T-cell (primary cell): ENCODE results near the gene MIGA2. TPM values are rescaled to one million over a fixed set of nuclear protein-coding genes. Genes with fewer than 3 reads are reported as not detected.

Experiments used
- ATAC-seq, 4 experiments: fragments of 200-7000 bp in 3 of 4; fragments of 150-1000 bp in 1 of 4; cut with Tn5 transposase; replicated peaks in 1 of 4; 1 replicate in 3 of 4; 2 replicates in 1 of 4; pipeline ENCODE4 v1.10.0; 2021; ENCODE audit warnings: moderate library complexity in 3 of 4, mild to moderate bottlenecking in 2 of 4, moderate number of reproducible peaks in 1 of 4
- CTCF ChIA-PET, 2 donors: fragments of 300-600 bp; sonication (Branson Sonifier 250); formaldehyde crosslinking; loops; one replicate each; lab custom pipeline; 2022; ENCODE audit warnings: antibody characterized with exemption in 2 of 2; lab: Charles Lee
- POLR2A ChIA-PET, 2 donors: fragments of 300-600 bp; sonication (Branson Sonifier 250); formaldehyde crosslinking; loops; one replicate each; lab custom pipeline; 2022; ENCODE audit warnings: antibody characterized with exemption in 2 of 2; lab: Charles Lee
- DNase-seq, 35 experiments: peaks; one replicate each; pipeline versions ENCODE4 v3.0.0 to v3.0.0-alpha.2; 2013 to 2023
- H3K27ac ChIP-seq: one replicate; pipeline ENCODE4 v1.5.1; 2013; ENCODE audit warnings: low read length
- H3K27me3 ChIP-seq, 2 experiments: replicated peaks in 1 of 2; 1 replicate in 1 of 2; 2 replicates in 1 of 2; pipeline versions ENCODE4 v1.6.1 to v1.7.0; 2013; ENCODE audit warnings: low read length in 1 of 2, mixed read lengths in 1 of 2; ENCODE audit not compliant: control insufficient read depth in 2 of 2, insufficient read depth in 2 of 2; ENCODE audit errors: extremely low read depth in 1 of 2
- H3K36me3 ChIP-seq, 2 donors: 1 replicate in 1 of 2; 2 replicates in 1 of 2; pipeline versions ENCODE4 v1.6.1 to v1.7.0; 2013; ENCODE audit warnings: low read length in 1 of 2; ENCODE audit not compliant: control insufficient read depth in 2 of 2, insufficient read depth in 1 of 2; ENCODE audit errors: extremely low read depth in 1 of 2
- H3K4me1 ChIP-seq, 2 experiments: 1 replicate in 1 of 2; 2 replicates in 1 of 2; pipeline versions ENCODE4 v1.6.1 to v1.7.0; 2013; ENCODE audit warnings: low read length in 2 of 2, mixed read lengths in 1 of 2; ENCODE audit not compliant: insufficient read depth in 2 of 2, control insufficient read depth in 1 of 2; ENCODE audit errors: extremely low read depth in 1 of 2
- H3K4me3 ChIP-seq, 2 donors: 1 replicate in 1 of 2; 2 replicates in 1 of 2; pipeline versions ENCODE4 v1.5.1 to v1.7.0; 2013; ENCODE audit warnings: mild to moderate bottlenecking in 2 of 2, low read length in 1 of 2, moderate library complexity in 1 of 2; ENCODE audit not compliant: control insufficient read depth in 1 of 2; ENCODE audit errors: extremely low read depth in 1 of 2
- H3K9me3 ChIP-seq: 2 replicates; pipeline ENCODE4 v1.7.0; 2013
- H3K27ac Mint-ChIP-seq, 2 donors: one replicate each; pipeline ENCODE4 v1.8.0; 2020 to 2021; ENCODE audit warnings: mild to moderate bottlenecking in 2 of 2, mixed read lengths in 2 of 2
- H3K27me3 Mint-ChIP-seq, 2 donors: one replicate each; pipeline ENCODE4 v1.8.0; 2021 to 2022; ENCODE audit warnings: mixed read lengths in 2 of 2
- H3K36me3 Mint-ChIP-seq: one replicate; pipeline ENCODE4 v1.8.0; 2021; ENCODE audit warnings: mixed read lengths
- H3K4me1 Mint-ChIP-seq, 3 donors: one replicate each; pipeline ENCODE4 v1.8.0; 2020 to 2022; ENCODE audit warnings: mixed read lengths in 3 of 3, mild to moderate bottlenecking in 1 of 3
- H3K4me3 Mint-ChIP-seq, 3 donors: one replicate each; pipeline ENCODE4 v1.8.0; 2020 to 2022; ENCODE audit warnings: mild to moderate bottlenecking in 3 of 3, mixed read lengths in 3 of 3, moderate library complexity in 3 of 3
- H3K9me3 Mint-ChIP-seq, 3 donors: one replicate each; pipeline ENCODE4 v1.8.0; 2020 to 2022; ENCODE audit warnings: mixed read lengths in 3 of 3
- WGBS: methylation state at CpG from one replicate; pipeline ENCODE4 v1.1.5; 2013; ENCODE audit warnings: missing lambda C conversion rate; ENCODE audit not compliant: insufficient coverage; 5-methylcytosine and 5-hydroxymethylcytosine counted together
- total RNA-seq, 35 experiments: library from RNA in 6 of 35; stranded (reverse) in 6 of 35; fragments of 120-200 nt in 1 of 35; gene quantifications; one replicate each; pipeline versions ENCODE4 v1.2.1 to v1.2.4 and lab custom pipeline; 2013 to 2026

Gene MIGA2
- total RNA-seq, 5 donors from 2014 or later (not counting 1 experiment from before 2014, with no cell fraction given), result 60.8 to 95.7 (median 83.4) TPM

- H3K4me1 Mint-ChIP-seq, result peaks cover 25 to 48% (median 38%) of the 10 kb centered on the region in 3 donors
- Histone ChIP-seq H3K4me1 (peaks cover 32 to 56% of the 10 kb centered on the region in 2 experiments), H3K36me3 (peaks cover 0 to 5% of the 10 kb centered on the region in 2 donors), H3K4me3 (no peak overlapping the region), H3K27ac (no peak overlapping the region), H3K9me3 (no peaks in the 10 kb centered on the region), H3K27me3 (no peaks in the 10 kb centered on the region)
- ChIA-PET CTCF (no interaction called here), POLR2A (no interaction called here)
- peak in 1 of 4 experiments; percentile 17 for ATAC-seq
- H3K36me3 Mint-ChIP-seq, result no peaks in the 10 kb centered on the region
- no peaks in the 10 kb centered on the region for H3K9me3 Mint-ChIP-seq
- no peak overlapping the region for H3K4me3 Mint-ChIP-seq
- H3K27ac Mint-ChIP-seq, result peak overlapping the region; percentile 67 to 77
- peak in 1 of 35 experiments; percentile 27 for DNase-seq
- no peaks in the 10 kb centered on the region for H3K27me3 Mint-ChIP-seq
- 35% methylated on average over 4 of the region's 8 CpGs for whole genome bisulfite sequencing
Observed at GRCh38 chr9:129073404-129073803, 37.0 kb downstream of the MIGA2 start.

- Mint-ChIP-seq H3K27ac (peak overlapping the region; percentile 39 to 77), H3K27me3 (no peaks in the 10 kb centered on the region), H3K4me3 (no peak overlapping the region), H3K36me3 (no peaks in the 10 kb centered on the region), H3K9me3 (no peaks in the 10 kb centered on the region), H3K4me1 (peaks cover 18 to 41% (median 33%) of the 10 kb centered on the region in 3 donors)
- ChIA-PET CTCF (no interaction called here), POLR2A (interaction anchor here in 1 of 2 donors (0.5 kb wide), 1 partner anchor 1501 kb away, joined by 3 read pairs; no protein-coding TSS in a partner anchor)
- Histone ChIP-seq H3K4me1 (peaks cover 29 to 49% of the 10 kb centered on the region in 2 experiments), H3K36me3 (peaks cover 0 to 3% of the 10 kb centered on the region in 2 donors), H3K4me3 (no peak overlapping the region), H3K27ac (peak overlapping the region; percentile 38), H3K9me3 (no peaks in the 10 kb centered on the region), H3K27me3 (no peaks in the 10 kb centered on the region)
- no peak for ATAC-seq
- WGBS, result no CpG with 5 or more reads among the region's 3 CpGs
- no peak for DNase-seq
Observed at GRCh38 chr9:129074106-129074505, 37.7 kb downstream of the MIGA2 start.

GRCh38 chr9:129075996-129076639 is 39.7 kb downstream of the MIGA2 start:
- peaks cover 0 to 3% of the 10 kb centered on the region in 2 donors for H3K36me3 ChIP-seq
- H3K9me3 ChIP-seq, result no peaks in the 10 kb centered on the region
- H3K27ac ChIP-seq, result no peak overlapping the region
- H3K9me3 Mint-ChIP-seq, result no peaks in the 10 kb centered on the region
- no peak overlapping the region for H3K4me3 Mint-ChIP-seq
- H3K4me1 Mint-ChIP-seq, result peaks cover 23 to 36% (median 36%) of the 10 kb centered on the region in 3 donors
- no peaks in the 10 kb centered on the region for H3K27me3 ChIP-seq
- ChIA-PET POLR2A (no interaction called here), CTCF (no interaction called here)
- H3K4me1 ChIP-seq, result peaks cover 14 to 40% of the 10 kb centered on the region in 2 experiments
- H3K27me3 Mint-ChIP-seq, result no peaks in the 10 kb centered on the region
- H3K36me3 Mint-ChIP-seq, result no peaks in the 10 kb centered on the region
- H3K27ac Mint-ChIP-seq, result no peak overlapping the region
- no peak for ATAC-seq
- DNase-seq, result no peak
- WGBS, result 95% methylated on average over 16 of the region's 16 CpGs
- H3K4me3 ChIP-seq, result no peak overlapping the region

- 98% methylated on average over 6 of the region's 11 CpGs for WGBS
- Histone ChIP-seq H3K4me3 (no peak overlapping the region), H3K27ac (no peak overlapping the region), H3K27me3 (no peaks in the 10 kb centered on the region), H3K4me1 (peaks cover 12 to 38% of the 10 kb centered on the region in 2 experiments), H3K36me3 (no peaks in the 10 kb centered on the region), H3K9me3 (no peaks in the 10 kb centered on the region)
- peaks cover 23 to 36% (median 33%) of the 10 kb centered on the region in 3 donors for H3K4me1 Mint-ChIP-seq
- ATAC-seq (no peak), DNase-seq (no peak)
- POLR2A ChIA-PET, result no interaction called here
- H3K4me3 Mint-ChIP-seq, result no peak overlapping the region
- no peak overlapping the region for H3K27ac Mint-ChIP-seq
- H3K9me3 Mint-ChIP-seq, result no peaks in the 10 kb centered on the region
- no peaks in the 10 kb centered on the region for H3K36me3 Mint-ChIP-seq
- H3K27me3 Mint-ChIP-seq, result no peaks in the 10 kb centered on the region
- CTCF ChIA-PET, result no interaction called here
Observed at GRCh38 chr9:129076640-129077037, 40.2 kb downstream of the MIGA2 start.

GRCh38 chr9:129077236-129077635 is 40.8 kb downstream of the MIGA2 start:
- Histone ChIP-seq H3K4me3 (no peak overlapping the region), H3K27ac (no peak overlapping the region), H3K27me3 (no peaks in the 10 kb centered on the region), H3K4me1 (peaks cover 13 to 38% of the 10 kb centered on the region in 2 experiments), H3K9me3 (no peaks in the 10 kb centered on the region), H3K36me3 (no peaks in the 10 kb centered on the region)
- CTCF ChIA-PET, result no interaction called here
- H3K9me3 Mint-ChIP-seq, result no peaks in the 10 kb centered on the region
- peaks cover 23 to 37% (median 33%) of the 10 kb centered on the region in 3 donors for H3K4me1 Mint-ChIP-seq
- no peak overlapping the region for H3K27ac Mint-ChIP-seq
- H3K27me3 Mint-ChIP-seq, result no peaks in the 10 kb centered on the region
- ATAC-seq (no peak), DNase-seq (no peak)
- no peak overlapping the region for H3K4me3 Mint-ChIP-seq
- WGBS, result 80% methylated on average over 3 of the region's 10 CpGs
- POLR2A ChIA-PET, result interaction anchor here in 1 of 2 donors (0.6 kb wide), 1 partner anchor 572 kb away, joined by 7 read pairs; no protein-coding TSS in a partner anchor
- no peaks in the 10 kb centered on the region for H3K36me3 Mint-ChIP-seq

- Histone ChIP-seq H3K4me1 (peaks cover 13 to 43% of the 10 kb centered on the region in 2 experiments), H3K27me3 (no peaks in the 10 kb centered on the region), H3K27ac (no peak overlapping the region), H3K9me3 (no peaks in the 10 kb centered on the region), H3K36me3 (no peaks in the 10 kb centered on the region), H3K4me3 (no peak overlapping the region)
- peak overlapping the region in 1 of 2 donors; percentile 34 for H3K27ac Mint-ChIP-seq
- WGBS, result 94% methylated on average over 13 of the region's 18 CpGs
- peak overlapping the region; percentile 36 to 94 (median 55) for H3K4me3 Mint-ChIP-seq
- H3K36me3 Mint-ChIP-seq, result peaks cover 3% of the 10 kb centered on the region
- CTCF ChIA-PET, result no interaction called here
- peaks cover 18 to 38% (median 32%) of the 10 kb centered on the region in 3 donors for H3K4me1 Mint-ChIP-seq
- ATAC-seq, result no peak
- DNase-seq, result no peak
- no peaks in the 10 kb centered on the region for H3K9me3 Mint-ChIP-seq
- no peaks in the 10 kb centered on the region for H3K27me3 Mint-ChIP-seq
- POLR2A ChIA-PET, result interaction anchor here in 1 of 2 donors (0.6 kb wide), 1 partner anchor 34 kb away, joined by 3 read pairs; no protein-coding TSS in a partner anchor
Observed at GRCh38 chr9:129078691-129079503, 42.5 kb downstream of the MIGA2 start.
